Fibroblast of skin of right quadriceps (primary cell): ENCODE results near the gene CACNG4.

Experiments used
- DNase-seq: peaks from one replicate; pipeline ENCODE4 v3.0.0-alpha.2; 2013

The CACNG4 gene

DNA sequence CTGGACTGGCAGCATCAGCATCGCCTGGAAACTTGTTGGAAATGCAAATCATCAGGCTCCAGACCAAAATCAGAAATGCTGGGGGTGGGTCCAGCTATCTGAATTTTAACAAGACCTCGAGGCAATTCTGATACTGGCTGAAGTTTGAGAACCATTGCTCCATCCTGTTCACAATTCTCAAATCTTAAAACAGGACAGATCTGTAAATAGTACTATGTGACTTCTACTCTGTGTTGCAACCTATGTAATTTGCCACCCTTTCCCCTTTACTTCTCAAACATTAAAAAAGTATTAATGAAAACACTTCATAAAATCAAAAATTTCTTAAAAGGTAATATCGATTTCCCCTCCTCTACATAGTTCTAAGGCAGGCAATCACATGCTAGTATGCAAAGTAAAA is 108.4 kb downstream of the CACNG4 start:
- no peak for DNase-seq

DNA sequence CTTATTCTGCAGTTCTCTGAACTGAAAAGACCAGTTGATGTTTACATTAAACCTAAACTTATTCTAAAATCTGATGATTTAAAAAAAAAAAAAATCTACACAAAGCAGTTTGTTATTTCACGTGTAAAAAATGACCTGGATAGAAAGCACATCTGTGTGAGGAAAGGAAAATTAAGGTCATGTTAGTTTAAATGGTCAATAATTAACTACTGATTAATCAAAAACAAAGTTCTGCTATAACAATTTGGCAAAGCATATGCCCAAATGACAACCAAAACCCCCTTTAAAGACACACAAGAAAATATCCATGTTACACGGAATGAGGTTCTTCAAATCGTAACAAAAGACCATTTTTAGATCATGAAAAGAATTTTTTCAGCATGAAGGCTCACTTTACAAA is 110.3 kb downstream of the CACNG4 start:
- no peak for DNase-seq

DNA sequence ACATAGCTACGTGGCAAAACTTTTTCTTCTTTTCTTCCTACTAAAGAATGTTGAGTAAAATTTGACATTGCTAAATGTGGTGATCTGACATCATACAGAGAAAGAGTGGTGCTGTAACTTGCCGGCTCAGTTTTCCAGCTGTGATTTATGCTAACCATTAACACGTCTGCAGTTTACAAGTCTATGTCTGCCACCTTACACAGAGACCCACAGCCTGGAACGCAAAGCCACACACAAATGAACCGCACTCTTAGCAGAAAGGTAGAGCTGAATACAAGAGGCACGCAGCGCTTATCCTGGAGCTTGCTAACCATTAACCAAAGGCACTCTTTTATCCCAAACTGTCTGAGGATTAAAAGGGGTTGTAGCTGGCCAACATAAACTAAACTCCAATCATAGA is 111.8 kb downstream of the CACNG4 start:
- DNase-seq: no peak

DNA sequence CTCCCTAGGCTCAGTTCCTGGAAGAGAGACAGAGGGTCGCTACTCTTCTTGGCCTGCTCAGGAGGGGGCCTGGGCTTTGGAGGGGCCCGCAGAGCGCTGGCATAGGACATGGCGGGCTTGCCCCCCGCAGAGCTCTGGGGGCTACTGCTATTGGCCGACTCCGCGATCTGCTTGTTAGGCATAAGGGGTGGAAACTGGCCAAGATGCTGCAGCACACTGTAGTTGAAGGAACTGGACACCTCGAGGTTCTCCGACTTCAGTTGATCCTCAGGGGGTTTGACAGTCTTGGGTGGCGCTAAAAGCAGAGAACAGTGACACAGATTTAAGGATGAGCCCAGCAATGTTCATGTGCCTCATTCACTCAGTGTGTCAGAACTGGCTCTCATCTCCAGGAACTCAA is 113.8 kb downstream of the CACNG4 start:
- no peak for DNase-seq

DNA sequence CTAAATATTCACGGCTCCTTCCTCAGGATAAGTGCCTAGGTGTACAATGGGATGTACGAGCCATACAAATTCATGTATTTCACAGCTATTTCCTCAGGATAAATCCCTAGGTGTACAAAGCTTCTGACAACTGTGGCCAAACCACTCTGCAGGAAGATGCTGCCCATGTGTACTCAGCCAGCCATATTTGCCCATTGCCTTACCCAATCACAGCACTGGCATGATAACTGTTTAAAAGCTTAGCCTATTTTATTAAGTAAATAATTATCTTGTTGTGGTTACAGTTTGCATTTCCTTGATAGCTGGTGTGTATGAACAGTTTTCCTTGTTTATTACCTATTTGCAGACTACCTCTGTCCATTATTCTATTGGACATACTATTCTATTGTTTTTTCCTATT is 115.0 kb downstream of the CACNG4 start:
- DNase-seq: no peak

DNA sequence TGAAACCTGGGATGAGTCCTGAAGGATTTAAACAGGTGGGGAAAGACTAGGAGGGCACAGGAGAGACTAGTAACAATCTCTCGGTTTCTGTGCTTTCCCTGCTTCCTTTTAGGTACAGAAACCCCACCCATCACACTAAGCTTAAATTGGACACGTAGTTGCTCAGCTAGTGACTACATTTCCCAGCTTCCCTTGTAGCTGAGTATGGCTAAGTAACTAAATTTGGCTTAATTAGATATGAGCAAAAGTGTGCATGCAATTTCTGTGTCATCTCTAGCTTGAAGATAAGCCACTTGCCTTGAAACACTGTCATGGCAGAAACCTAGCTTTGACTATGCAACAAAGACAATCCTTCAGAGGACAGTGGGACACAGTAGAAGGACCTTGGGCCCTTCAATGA is 116.3 kb downstream of the CACNG4 start:
- DNase-seq: no peak

DNA sequence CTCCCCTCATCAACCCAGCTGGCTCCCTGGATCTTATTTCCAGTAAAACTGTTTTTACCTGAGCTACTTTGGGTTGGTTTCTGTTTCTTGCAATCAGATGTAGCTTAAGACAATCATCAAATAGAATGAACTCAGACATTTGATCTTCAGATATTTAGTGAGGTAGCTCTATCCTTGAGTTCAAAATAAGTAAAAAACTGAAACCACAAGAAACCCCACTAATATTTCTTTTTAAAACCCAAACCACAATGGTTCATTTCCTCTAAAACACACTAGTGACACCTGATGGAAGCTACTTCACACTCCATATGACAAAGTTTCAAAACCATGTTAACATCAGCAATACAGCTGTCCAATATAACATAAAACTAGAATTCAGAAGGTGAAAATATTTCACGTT is 117.6 kb downstream of the CACNG4 start:
- DNase-seq: no peak
